OCI-LY1 (cell line): ENCODE results near the gene SNED1.

ENCODE experiments used
- H2AFZ ChIP-seq: fragments of 200-600 bp; sonication (generic), shearing (Covaris generic); 2 replicates; pipeline ENCODE4 v1.6.0; 2014; ENCODE audit warnings: antibody characterized with exemption, mild to moderate bottlenecking, low read length
- H3F3A ChIP-seq: fragments of 200-600 bp; sonication (generic), shearing (Covaris generic); 2 replicates; pipeline ENCODE4 v1.6.0; 2014; ENCODE audit warnings: mild to moderate bottlenecking, antibody characterized with exemption, low read length, moderate library complexity; ENCODE audit not compliant: insufficient read depth
- H3K27ac ChIP-seq: fragments of 200-600 bp; sonication (generic); 2 replicates; pipeline ENCODE4 v1.5.1; 2014; ENCODE audit warnings: low read length, mixed run types, mild to moderate bottlenecking, low read depth; ENCODE audit not compliant: poor library complexity, severe bottlenecking
- H3K27me3 ChIP-seq: fragments of 200-600 bp; sonication (generic); 2 replicates; pipeline ENCODE4 v1.6.0; 2014; ENCODE audit warnings: antibody characterized with exemption, mild to moderate bottlenecking, low read length, moderate library complexity; ENCODE audit not compliant: insufficient read depth
- H3K36me3 ChIP-seq: fragments of 200-600 bp; sonication (generic); 2 replicates; pipeline ENCODE4 v1.6.1; 2014; ENCODE audit warnings: mild to moderate bottlenecking, antibody characterized with exemption, low read length, moderate library complexity, mixed read lengths; ENCODE audit not compliant: insufficient read depth
- H3K4me1 ChIP-seq: fragments of 200-600 bp; sonication (generic); 2 replicates; pipeline ENCODE4 v1.5.1; 2014; ENCODE audit warnings: mild to moderate bottlenecking, low read length, moderate library complexity; ENCODE audit not compliant: insufficient read depth, severe bottlenecking
- H3K4me2 ChIP-seq: fragments of 200-600 bp; sonication (generic), shearing (Covaris generic); 2 replicates; pipeline ENCODE4 v1.6.1; 2014; ENCODE audit warnings: low read length
- H3K4me3 ChIP-seq: fragments of 200-600 bp; sonication (generic); 2 replicates; pipeline ENCODE4 v1.5.1; 2014; ENCODE audit warnings: low read length, low read depth, mild to moderate bottlenecking, mixed read lengths; ENCODE audit not compliant: poor library complexity, severe bottlenecking
- H3K79me2 ChIP-seq: fragments of 200-600 bp; shearing (Covaris generic); 2 replicates; pipeline ENCODE4 v1.6.1; 2016; ENCODE audit warnings: mixed run types, low read length, mixed read lengths; ENCODE audit not compliant: insufficient read depth
- H3K9ac ChIP-seq: fragments of 200-600 bp; sonication (generic), shearing (Covaris generic); 2 replicates; pipeline ENCODE4 v1.6.1; 2014; ENCODE audit warnings: mild to moderate bottlenecking, low read length, mixed read lengths
- H3K9me2 ChIP-seq: fragments of 200-600 bp; sonication (generic), shearing (Covaris generic); 2 replicates; pipeline ENCODE4 v1.6.1; 2014; ENCODE audit warnings: low read depth, mild to moderate bottlenecking, low read length, mixed read lengths
- H3K9me3 ChIP-seq: fragments of 200-600 bp; shearing (Covaris generic); 2 replicates; pipeline ENCODE4 v1.6.1; 2014; ENCODE audit warnings: low read length, mixed read lengths
- H4K20me1 ChIP-seq: fragments of 200-600 bp; sonication (generic), shearing (Covaris generic); 2 replicates; pipeline ENCODE4 v1.6.0; 2016; ENCODE audit warnings: mild to moderate bottlenecking, low read length; ENCODE audit not compliant: insufficient read depth
- EZH2 ChIP-seq: fragments of 200-600 bp; sonication (generic), shearing (Covaris generic); IDR thresholded peaks from 2 replicates; pipeline ENCODE4 v1.8.0; 2017; ENCODE audit warnings: borderline replicate concordance, mixed run types, mild to moderate bottlenecking, antibody characterized with exemption, low read length, moderate library complexity, mixed read lengths
- TF ChIP-seq, protein P1 (sequence below): fragments of 200-600 bp; sonication (generic), shearing (Covaris generic); IDR thresholded peaks from 2 replicates; pipeline ENCODE4 v1.5.1; 2017; ENCODE audit warnings: mild to moderate bottlenecking, antibody characterized with exemption, low read length, moderate library complexity, mixed read lengths

Gene SNED1

DNA sequence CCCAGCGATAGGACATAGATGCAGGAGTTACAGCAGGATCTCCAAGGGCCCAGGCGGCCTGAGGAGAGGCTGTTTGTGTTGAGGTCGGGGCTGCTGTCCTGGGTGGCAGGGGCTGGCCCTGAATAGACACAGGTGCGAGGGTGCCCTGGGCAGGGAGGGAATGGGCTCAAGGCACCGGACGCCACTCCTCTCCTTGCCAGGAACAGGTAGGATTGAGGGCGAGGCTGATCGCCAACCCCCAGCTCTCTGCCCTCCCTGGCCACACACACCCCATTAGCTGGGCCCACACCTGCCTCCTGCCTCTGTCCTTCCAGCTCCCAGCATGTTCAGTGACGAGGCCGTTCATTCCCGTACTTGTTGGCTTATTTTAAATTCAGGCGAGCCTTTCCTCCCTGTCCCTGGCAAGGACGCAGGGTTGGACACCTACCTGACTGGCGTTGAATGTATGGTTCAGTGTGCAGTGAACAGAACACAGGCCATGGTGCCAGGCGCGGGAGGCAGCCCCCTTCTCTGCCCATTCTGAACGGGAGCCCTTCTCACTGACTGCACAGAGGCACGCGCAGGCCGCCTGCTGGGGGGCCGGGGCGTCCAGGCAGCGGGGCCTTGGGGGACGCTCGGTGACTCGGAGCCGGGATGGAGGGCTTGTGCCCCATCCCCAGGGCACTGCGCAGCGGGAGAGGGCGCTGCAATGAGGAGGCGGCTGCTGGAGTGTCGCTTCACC lies 41.3 kb upstream of the SNED1 start:
- Histone ChIP-seq H3K4me1 (no peaks in the 10 kb centered on the region), H3K79me2 (no peaks in the 10 kb centered on the region), H3K9me3 (no peaks in the 10 kb centered on the region), H2AFZ (no peak overlapping the region), H3K4me3 (no peak overlapping the region), H3K9me2 (no peaks in the 10 kb centered on the region), H3K27ac (no peak overlapping the region), H4K20me1 (no peaks in the 10 kb centered on the region), H3F3A (no peaks in the 10 kb centered on the region), H3K4me2 (no peak overlapping the region), H3K27me3 (peaks cover 12% of the 10 kb centered on the region; the same call in 1 of the 2 replicates), H3K9ac (no peak overlapping the region), H3K36me3 (no peaks in the 10 kb centered on the region)
- TF ChIP-seq, protein P1, sequence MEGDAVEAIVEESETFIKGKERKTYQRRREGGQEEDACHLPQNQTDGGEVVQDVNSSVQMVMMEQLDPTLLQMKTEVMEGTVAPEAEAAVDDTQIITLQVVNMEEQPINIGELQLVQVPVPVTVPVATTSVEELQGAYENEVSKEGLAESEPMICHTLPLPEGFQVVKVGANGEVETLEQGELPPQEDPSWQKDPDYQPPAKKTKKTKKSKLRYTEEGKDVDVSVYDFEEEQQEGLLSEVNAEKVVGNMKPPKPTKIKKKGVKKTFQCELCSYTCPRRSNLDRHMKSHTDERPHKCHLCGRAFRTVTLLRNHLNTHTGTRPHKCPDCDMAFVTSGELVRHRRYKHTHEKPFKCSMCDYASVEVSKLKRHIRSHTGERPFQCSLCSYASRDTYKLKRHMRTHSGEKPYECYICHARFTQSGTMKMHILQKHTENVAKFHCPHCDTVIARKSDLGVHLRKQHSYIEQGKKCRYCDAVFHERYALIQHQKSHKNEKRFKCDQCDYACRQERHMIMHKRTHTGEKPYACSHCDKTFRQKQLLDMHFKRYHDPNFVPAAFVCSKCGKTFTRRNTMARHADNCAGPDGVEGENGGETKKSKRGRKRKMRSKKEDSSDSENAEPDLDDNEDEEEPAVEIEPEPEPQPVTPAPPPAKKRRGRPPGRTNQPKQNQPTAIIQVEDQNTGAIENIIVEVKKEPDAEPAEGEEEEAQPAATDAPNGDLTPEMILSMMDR: no peak
- TF ChIP-seq EZH2: no peak

DNA sequence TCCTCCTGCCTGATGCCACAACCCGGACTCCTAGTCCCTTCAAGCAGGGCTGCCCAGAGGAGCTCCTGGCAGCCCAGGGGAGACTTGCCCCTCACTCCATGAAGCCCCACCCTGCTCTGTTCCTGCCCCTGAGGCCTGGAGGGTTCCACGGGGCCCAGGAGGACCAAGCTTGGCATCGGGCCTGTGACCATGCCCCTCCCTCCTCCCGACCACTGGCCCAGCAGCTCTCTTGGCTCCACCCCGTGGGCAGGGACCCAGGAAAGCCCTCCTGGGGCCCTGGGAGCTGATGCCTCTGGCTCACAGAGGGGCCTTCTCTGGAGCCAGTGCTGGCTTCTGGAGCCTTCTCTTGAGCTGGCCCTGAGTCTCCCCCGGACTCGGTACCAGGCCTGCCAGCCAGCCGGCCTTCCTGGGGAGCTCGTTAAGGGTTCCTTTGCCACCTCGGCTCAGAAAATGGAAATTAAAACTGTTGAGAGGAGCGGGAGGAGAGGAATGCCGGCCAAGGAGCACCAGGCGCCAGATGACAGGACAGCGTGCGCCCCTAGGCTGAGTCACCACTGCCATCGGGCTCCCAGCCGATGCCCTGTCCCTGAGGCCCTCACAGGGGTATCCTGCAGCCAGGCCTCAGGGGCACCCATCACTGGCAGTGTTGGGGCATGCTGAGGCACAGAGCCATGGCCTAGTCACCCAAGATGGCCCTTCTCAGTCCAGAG lies 40.6 kb upstream of the SNED1 start:
- Histone ChIP-seq H3K4me3 (no peak overlapping the region), H3K27me3 (peaks cover 12% of the 10 kb centered on the region; the same call in 1 of the 2 replicates), H3F3A (no peaks in the 10 kb centered on the region), H3K27ac (no peak overlapping the region), H3K9me2 (no peaks in the 10 kb centered on the region), H3K9ac (no peak overlapping the region), H4K20me1 (no peaks in the 10 kb centered on the region), H3K36me3 (no peaks in the 10 kb centered on the region), H3K4me2 (no peak overlapping the region), H3K9me3 (no peaks in the 10 kb centered on the region), H3K79me2 (no peaks in the 10 kb centered on the region), H3K4me1 (no peaks in the 10 kb centered on the region), H2AFZ (no peak overlapping the region)
- TF ChIP-seq, protein P1: no peak
- no peak for TF ChIP-seq EZH2

DNA sequence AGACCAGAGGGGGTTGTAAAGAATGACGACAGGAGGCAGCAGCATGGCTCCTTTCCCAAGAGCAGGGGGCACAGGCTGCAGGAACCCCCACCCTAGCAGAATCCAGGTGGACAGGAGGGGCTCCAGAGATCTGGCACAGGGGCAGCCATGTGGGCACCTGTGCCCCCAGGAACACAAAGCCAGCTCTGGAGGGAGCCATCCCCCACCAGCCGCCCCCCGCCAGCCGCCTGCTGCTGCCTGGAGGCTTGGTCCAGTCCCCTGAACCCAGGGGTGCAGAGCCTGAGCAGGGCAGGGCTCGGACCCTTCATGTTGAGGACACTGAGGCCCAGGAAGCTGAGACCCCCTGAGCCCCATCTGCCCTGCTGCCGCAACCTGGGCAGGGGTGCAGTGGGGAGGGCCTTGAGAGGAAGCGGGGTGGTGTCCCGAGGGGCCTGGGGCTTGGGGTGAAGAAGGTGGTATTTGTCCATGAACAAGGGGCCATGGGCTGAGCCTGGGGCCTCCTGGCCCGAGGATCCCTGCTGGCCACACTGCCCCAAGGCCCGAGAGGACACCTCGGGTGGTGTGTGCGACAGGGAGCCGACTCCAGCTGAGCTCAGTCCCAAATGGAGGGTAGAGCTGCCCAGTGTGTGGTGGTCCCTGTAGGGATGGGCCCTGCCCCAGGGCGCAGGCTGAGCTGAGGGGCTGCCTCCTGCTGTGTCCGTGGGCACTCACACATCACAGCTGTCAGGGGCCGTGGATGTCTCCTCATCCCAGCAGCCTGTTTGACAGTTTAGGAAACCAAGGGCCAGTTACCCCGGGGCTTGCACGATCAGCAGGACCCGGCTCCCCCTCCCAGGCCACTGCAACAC lies 39.8 kb upstream of the SNED1 start:
- H3K27ac ChIP-seq: no peak overlapping the region
- no peaks in the 10 kb centered on the region for H3K4me1 ChIP-seq
- H3K4me2 ChIP-seq: no peak overlapping the region
- H3K9me3 ChIP-seq: no peaks in the 10 kb centered on the region
- no peak overlapping the region for H3K9ac ChIP-seq
- H3K4me3 ChIP-seq: no peak overlapping the region
- no peaks in the 10 kb centered on the region for H3K36me3 ChIP-seq
- H2AFZ ChIP-seq: no peak overlapping the region
- H3F3A ChIP-seq: no peaks in the 10 kb centered on the region
- no peaks in the 10 kb centered on the region for H3K9me2 ChIP-seq
- peaks cover 12% of the 10 kb centered on the region; the same call in 1 of the 2 replicates for H3K27me3 ChIP-seq
- TF ChIP-seq EZH2: no peak
- TF ChIP-seq, protein P1: no peak
- no peaks in the 10 kb centered on the region for H3K79me2 ChIP-seq
- no peaks in the 10 kb centered on the region for H4K20me1 ChIP-seq
